Naive thymus-derived CD4-positive, alpha-beta T cell (primary cell): ENCODE results near the gene MALRD1. TPM values are rescaled to one million over a fixed set of nuclear protein-coding genes. Genes with fewer than 3 reads are reported as not detected.

Experiments
- ATAC-seq: fragments of 150-1000 bp; cut with Tn5 transposase; 2 replicates; pipeline ENCODE4 v1.10.0; 2021; ENCODE audit warnings: mild to moderate bottlenecking, moderate library complexity
- CTCF ChIA-PET: fragments of 350-600 bp; sonication (Branson Sonifier 250); formaldehyde crosslinking; loops from one replicate; lab custom pipeline; 2021; ENCODE audit warnings: antibody characterized with exemption; lab: Charles Lee
- POLR2A ChIA-PET: fragments of 350-600 bp; sonication (Branson Sonifier 250); formaldehyde crosslinking; loops from one replicate; lab custom pipeline; 2021; ENCODE audit warnings: antibody characterized with exemption, inconsistent platforms; lab: Charles Lee
- DNase-seq, 9 donors: peaks; one replicate each; pipeline versions ENCODE4 v3.0.0 to v3.0.0-alpha.2; 2020 to 2022; ENCODE audit warnings: mixed read lengths in 1 of 9
- H3K27ac ChIP-seq: one replicate; pipeline ENCODE4 v1.7.0; 2013; ENCODE audit warnings: mild to moderate bottlenecking, low read depth, low read length, moderate library complexity
- H3K27me3 ChIP-seq, 2 donors: one replicate each; pipeline ENCODE4 v1.7.0; 2013; ENCODE audit warnings: low read length in 2 of 2, mild to moderate bottlenecking in 2 of 2, moderate library complexity in 2 of 2; ENCODE audit not compliant: control insufficient read depth in 2 of 2, insufficient read depth in 2 of 2
- H3K36me3 ChIP-seq, 3 experiments: 1 replicate in 2 of 3; 2 replicates in 1 of 3; pipeline ENCODE4 v1.7.0; 2013; ENCODE audit warnings: low read length in 3 of 3, mild to moderate bottlenecking in 3 of 3, moderate library complexity in 1 of 3; ENCODE audit not compliant: insufficient read depth in 3 of 3, control insufficient read depth in 2 of 3
- H3K4me1 ChIP-seq, 2 donors: one replicate each; pipeline ENCODE4 v1.7.0; 2013; ENCODE audit warnings: low read length in 2 of 2, mild to moderate bottlenecking in 2 of 2, moderate library complexity in 1 of 2; ENCODE audit not compliant: control insufficient read depth in 2 of 2, insufficient read depth in 2 of 2
- H3K4me3 ChIP-seq: 2 replicates; pipeline ENCODE4 v1.7.0; 2013; ENCODE audit warnings: mild to moderate bottlenecking, low read length
- H3K9me3 ChIP-seq, 3 experiments: 1 replicate in 2 of 3; 2 replicates in 1 of 3; pipeline ENCODE4 v1.7.0; 2013; ENCODE audit warnings: low read length in 3 of 3; ENCODE audit not compliant: control insufficient read depth in 2 of 3
- H3K27ac Mint-ChIP-seq, 9 donors: one replicate each; pipeline ENCODE4 v1.8.0; 2020 to 2022; ENCODE audit warnings: mixed read lengths in 9 of 9, mild to moderate bottlenecking in 8 of 9, moderate library complexity in 5 of 9, inconsistent platforms in 2 of 9
- H3K27me3 Mint-ChIP-seq, 5 donors: one replicate each; pipeline ENCODE4 v1.8.0; 2021 to 2022; ENCODE audit warnings: mixed read lengths in 5 of 5, mild to moderate bottlenecking in 1 of 5
- H3K36me3 Mint-ChIP-seq, 5 donors: one replicate each; pipeline ENCODE4 v1.8.0; 2020 to 2022; ENCODE audit warnings: mixed read lengths in 5 of 5, mild to moderate bottlenecking in 3 of 5, inconsistent platforms in 1 of 5
- H3K4me1 Mint-ChIP-seq, 7 donors: one replicate each; pipeline ENCODE4 v1.8.0; 2020 to 2022; ENCODE audit warnings: mixed read lengths in 7 of 7, mild to moderate bottlenecking in 3 of 7, inconsistent platforms in 1 of 7
- H3K4me3 Mint-ChIP-seq, 10 donors: one replicate each; pipeline ENCODE4 v1.8.0; 2020 to 2022; ENCODE audit warnings: mild to moderate bottlenecking in 10 of 10, mixed read lengths in 10 of 10, moderate library complexity in 6 of 10, inconsistent platforms in 2 of 10
- H3K9me3 Mint-ChIP-seq, 11 donors: one replicate each; pipeline ENCODE4 v1.8.0; 2020 to 2022; ENCODE audit warnings: mixed read lengths in 11 of 11, mild to moderate bottlenecking in 4 of 11, inconsistent platforms in 1 of 11, moderate library complexity in 1 of 11
- intact Hi-C, 2 donors: fragments of 100-400 bp; cut with micrococcal nuclease; formaldehyde crosslinking; loops; one replicate each; pipeline ENCODE4 v1.15.1; 2023
- polyA plus RNA-seq, 2 donors: library from polyadenylated mRNA; unstranded; fragments of 300-500 nt; fragmentation: Illumina TruSeq; gene quantifications; one replicate each; pipeline ENCODE4 v1.2.3, GENCODE V29; 2021
- total RNA-seq, 6 experiments: library from RNA in 5 of 6; stranded (reverse) in 5 of 6; gene quantifications; 1 replicate in 5 of 6; 2 replicates in 1 of 6; pipeline ENCODE4 v1.2.3 and lab custom pipeline; 2021 to 2026

Gene MALRD1
- total and polyA plus RNA-seq, 7 experiments from 2014 or later: 0.16 to 1.1 TPM; not detected in 5

GRCh38 chr10:19367176-19367575 lies 318.6 kb downstream of the MALRD1 start:
- Mint-ChIP-seq H3K4me3 (no peak overlapping the region), H3K27me3 (no peaks in the 10 kb centered on the region), H3K9me3 (peaks cover 0 to 3% (median 0%) of the 10 kb centered on the region in 11 donors), H3K36me3 (no peaks in the 10 kb centered on the region), H3K4me1 (no peaks in the 10 kb centered on the region), H3K27ac (no peak overlapping the region)
- ChIA-PET CTCF (no interaction called here), POLR2A (no interaction called here)
- ATAC-seq: no peak
- Histone ChIP-seq H3K27me3 (no peaks in the 10 kb centered on the region), H3K9me3 (no peaks in the 10 kb centered on the region), H3K27ac (no peak overlapping the region), H3K4me1 (no peaks in the 10 kb centered on the region), H3K4me3 (no peak overlapping the region), H3K36me3 (no peaks in the 10 kb centered on the region)
- intact Hi-C loops: no loop called here
- DNase-seq: no peak

- no peaks in the 10 kb centered on the region for H3K4me1 Mint-ChIP-seq
- no peak overlapping the region for H3K27ac Mint-ChIP-seq
- H3K9me3 ChIP-seq: no peaks in the 10 kb centered on the region
- DNase-seq (no peak), ATAC-seq (no peak)
- H3K27me3 ChIP-seq: no peaks in the 10 kb centered on the region
- H3K4me1 ChIP-seq: no peaks in the 10 kb centered on the region
- peaks cover 0 to 3% (median 0%) of the 10 kb centered on the region in 11 donors for H3K9me3 Mint-ChIP-seq
- no peaks in the 10 kb centered on the region for H3K36me3 Mint-ChIP-seq
- H3K27ac ChIP-seq: no peak overlapping the region
- H3K4me3 Mint-ChIP-seq: no peak overlapping the region
- no peaks in the 10 kb centered on the region for H3K36me3 ChIP-seq
- H3K27me3 Mint-ChIP-seq: no peaks in the 10 kb centered on the region
- ChIA-PET POLR2A (no interaction called here), CTCF (no interaction called here)
- no peak overlapping the region for H3K4me3 ChIP-seq
- intact Hi-C loops: no loop called here
These were observed 325.4 kb downstream of the MALRD1 start for GRCh38 chr10:19373988-19374387.

GRCh38 chr10:19385846-19386450 lies 337.3 kb downstream of the MALRD1 start:
- no peaks in the 10 kb centered on the region for H3K27me3 ChIP-seq
- no peak overlapping the region for H3K27ac Mint-ChIP-seq
- no peak for ATAC-seq

GRCh38 chr10:19408924-19409323 lies 360.3 kb downstream of the MALRD1 start:
- Mint-ChIP-seq H3K4me1 (no peaks in the 10 kb centered on the region), H3K36me3 (no peaks in the 10 kb centered on the region)
- no peaks in the 10 kb centered on the region for H3K27me3 ChIP-seq

More at GRCh38 chr10:19385846-19386450, 337.3 kb downstream of the MALRD1 start:
- no peaks in the 10 kb centered on the region for H3K36me3 Mint-ChIP-seq
- H3K36me3 ChIP-seq: no peaks in the 10 kb centered on the region
- H3K9me3 ChIP-seq: no peaks in the 10 kb centered on the region
- intact Hi-C loops: no loop called here
- no peak overlapping the region for H3K4me3 Mint-ChIP-seq
- no peaks in the 10 kb centered on the region for H3K27me3 Mint-ChIP-seq
- no peak overlapping the region for H3K4me3 ChIP-seq
- H3K27ac ChIP-seq: no peak overlapping the region
- ChIA-PET CTCF (no interaction called here), POLR2A (no interaction called here)
- no peak for DNase-seq
- peaks cover 0 to 24% (median 4%) of the 10 kb centered on the region in 11 donors for H3K9me3 Mint-ChIP-seq
- no peaks in the 10 kb centered on the region for H3K4me1 Mint-ChIP-seq
- H3K4me1 ChIP-seq: no peaks in the 10 kb centered on the region

GRCh38 chr10:19411119-19411518 lies 362.5 kb downstream of the MALRD1 start:
- ChIA-PET POLR2A (no interaction called here), CTCF (no interaction called here)
- intact Hi-C loops: no loop called here
- H3K4me1 Mint-ChIP-seq: no peaks in the 10 kb centered on the region
- DNase-seq: no peak
- H3K4me3 Mint-ChIP-seq: no peak overlapping the region
- no peaks in the 10 kb centered on the region for H3K27me3 ChIP-seq
- H3K27me3 Mint-ChIP-seq: no peaks in the 10 kb centered on the region
- ATAC-seq: no peak
- H3K36me3 ChIP-seq: no peaks in the 10 kb centered on the region
- H3K27ac Mint-ChIP-seq: no peak overlapping the region
- no peaks in the 10 kb centered on the region for H3K4me1 ChIP-seq
- no peak overlapping the region for H3K27ac ChIP-seq
- no peak overlapping the region for H3K4me3 ChIP-seq
- no peaks in the 10 kb centered on the region for H3K36me3 Mint-ChIP-seq
- peaks cover 0 to 9% (median 2%) of the 10 kb centered on the region in 11 donors for H3K9me3 Mint-ChIP-seq
- H3K9me3 ChIP-seq: no peaks in the 10 kb centered on the region

More at GRCh38 chr10:19408924-19409323, 360.3 kb downstream of the MALRD1 start:
- peaks cover 0 to 13% (median 2%) of the 10 kb centered on the region in 11 donors for H3K9me3 Mint-ChIP-seq
- intact Hi-C loops: no loop called here
- ChIA-PET POLR2A (no interaction called here), CTCF (no interaction called here)
- H3K27me3 Mint-ChIP-seq: no peaks in the 10 kb centered on the region
- H3K4me3 Mint-ChIP-seq: no peak overlapping the region
- Histone ChIP-seq H3K36me3 (no peaks in the 10 kb centered on the region), H3K9me3 (no peaks in the 10 kb centered on the region), H3K4me3 (no peak overlapping the region), H3K27ac (no peak overlapping the region), H3K4me1 (no peaks in the 10 kb centered on the region)
- H3K27ac Mint-ChIP-seq: no peak overlapping the region
- DNase-seq: no peak
- no peak for ATAC-seq

GRCh38 chr10:19412531-19412930 lies 363.9 kb downstream of the MALRD1 start:
- H3K9me3 ChIP-seq: no peaks in the 10 kb centered on the region
- H3K4me3 ChIP-seq: no peak overlapping the region
- H3K27me3 Mint-ChIP-seq: no peaks in the 10 kb centered on the region
- no peaks in the 10 kb centered on the region for H3K27me3 ChIP-seq
- H3K36me3 ChIP-seq: no peaks in the 10 kb centered on the region
- H3K27ac ChIP-seq: no peak overlapping the region
- H3K4me3 Mint-ChIP-seq: no peak overlapping the region
- POLR2A ChIA-PET: no interaction called here
- no peaks in the 10 kb centered on the region for H3K4me1 Mint-ChIP-seq
- DNase-seq (no peak), ATAC-seq (no peak)
- CTCF ChIA-PET: no interaction called here
- no peak overlapping the region for H3K27ac Mint-ChIP-seq
- no peaks in the 10 kb centered on the region for H3K4me1 ChIP-seq
- no peaks in the 10 kb centered on the region for H3K36me3 Mint-ChIP-seq
- peaks cover 0 to 9% (median 0%) of the 10 kb centered on the region in 11 donors for H3K9me3 Mint-ChIP-seq
- intact Hi-C loops: no loop called here

- no peak overlapping the region for H3K27ac Mint-ChIP-seq
- Histone ChIP-seq H3K9me3 (no peaks in the 10 kb centered on the region), H3K27me3 (no peaks in the 10 kb centered on the region), H3K27ac (no peak overlapping the region), H3K4me3 (no peak overlapping the region), H3K4me1 (no peaks in the 10 kb centered on the region), H3K36me3 (no peaks in the 10 kb centered on the region)
- intact Hi-C loops: no loop called here
- no peaks in the 10 kb centered on the region for H3K4me1 Mint-ChIP-seq
- H3K9me3 Mint-ChIP-seq: peaks cover 0 to 9% (median 0%) of the 10 kb centered on the region in 11 donors
- POLR2A ChIA-PET: no interaction called here
- CTCF ChIA-PET: no interaction called here
- DNase-seq (no peak), ATAC-seq (no peak)
- H3K36me3 Mint-ChIP-seq: no peaks in the 10 kb centered on the region
- H3K27me3 Mint-ChIP-seq: no peaks in the 10 kb centered on the region
- no peak overlapping the region for H3K4me3 Mint-ChIP-seq
These were observed 367.6 kb downstream of the MALRD1 start for GRCh38 chr10:19416164-19416563.
